ENCODE results near the gene CSTF1. TPM values are rescaled to one million over a fixed set of nuclear protein-coding genes. Genes with fewer than 3 reads are reported as not detected.
"Not testable (repeated sequence)": the region's sequence is repeated elsewhere in the genome, so short reads cannot be mapped to it uniquely, and the experiment has no call there.

Gene CSTF1
- total and polyA plus RNA-seq, 4 donors: 11.9 to 20.2 (median 16.0) TPM

DNA sequence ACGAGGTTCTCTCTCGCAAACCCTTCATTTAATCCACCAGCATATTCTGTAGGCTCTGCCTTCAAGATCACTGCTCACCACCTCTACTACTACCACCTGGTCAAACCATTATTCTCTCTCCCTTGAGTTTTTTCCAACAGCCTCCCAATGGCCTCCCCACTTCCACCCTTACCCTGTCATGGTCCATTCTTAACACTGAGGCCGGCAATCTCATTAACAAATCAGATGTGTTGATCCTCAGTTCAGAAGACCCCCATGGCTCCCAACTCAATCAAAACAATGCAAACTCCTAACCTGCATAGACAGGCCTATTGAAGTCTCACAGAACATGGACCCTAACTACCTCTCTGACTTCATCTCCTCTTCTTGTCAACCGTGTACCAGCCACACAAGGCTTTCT, 2.6 kb upstream of the CSTF1 start:
- Histone ChIP-seq H3K36me3 (ENCODE audit: control insufficient read depth in 4 of 4, insufficient read depth in 3 of 4, low read depth in 1 of 4, low read length in 3 of 4) (peaks cover 0 to 6% (median 1%) of the 10 kb centered on the region in 4 donors), H3K27me3 (ENCODE audit: control insufficient read depth in 4 of 4, insufficient read depth in 4 of 4, low read length in 3 of 4) (no peaks in the 10 kb centered on the region), H3K27ac (ENCODE audit: low read depth in 1 of 2, low read length in 2 of 2) (no peak overlapping the region), H3K4me1 (ENCODE audit: control insufficient read depth in 4 of 4, insufficient read depth in 4 of 4, low read length in 3 of 4) (peaks cover 2 to 21% (median 16%) of the 10 kb centered on the region in 4 donors), H3K9ac (ENCODE audit: low read depth in 1 of 2, low read length in 2 of 2) (no peak overlapping the region), H3K4me3 (ENCODE audit: low read depth in 1 of 3, low read length in 3 of 3) (no peak overlapping the region), H3K9me3 (ENCODE audit: control insufficient read depth in 4 of 4, low read length in 3 of 4) (no peaks in the 10 kb centered on the region)
- DNase-seq (ENCODE audit: low spot score): no peak
- WGBS: 98% methylated on average over 4 of the region's 4 CpGs
- TF ChIP-seq, protein P1, sequence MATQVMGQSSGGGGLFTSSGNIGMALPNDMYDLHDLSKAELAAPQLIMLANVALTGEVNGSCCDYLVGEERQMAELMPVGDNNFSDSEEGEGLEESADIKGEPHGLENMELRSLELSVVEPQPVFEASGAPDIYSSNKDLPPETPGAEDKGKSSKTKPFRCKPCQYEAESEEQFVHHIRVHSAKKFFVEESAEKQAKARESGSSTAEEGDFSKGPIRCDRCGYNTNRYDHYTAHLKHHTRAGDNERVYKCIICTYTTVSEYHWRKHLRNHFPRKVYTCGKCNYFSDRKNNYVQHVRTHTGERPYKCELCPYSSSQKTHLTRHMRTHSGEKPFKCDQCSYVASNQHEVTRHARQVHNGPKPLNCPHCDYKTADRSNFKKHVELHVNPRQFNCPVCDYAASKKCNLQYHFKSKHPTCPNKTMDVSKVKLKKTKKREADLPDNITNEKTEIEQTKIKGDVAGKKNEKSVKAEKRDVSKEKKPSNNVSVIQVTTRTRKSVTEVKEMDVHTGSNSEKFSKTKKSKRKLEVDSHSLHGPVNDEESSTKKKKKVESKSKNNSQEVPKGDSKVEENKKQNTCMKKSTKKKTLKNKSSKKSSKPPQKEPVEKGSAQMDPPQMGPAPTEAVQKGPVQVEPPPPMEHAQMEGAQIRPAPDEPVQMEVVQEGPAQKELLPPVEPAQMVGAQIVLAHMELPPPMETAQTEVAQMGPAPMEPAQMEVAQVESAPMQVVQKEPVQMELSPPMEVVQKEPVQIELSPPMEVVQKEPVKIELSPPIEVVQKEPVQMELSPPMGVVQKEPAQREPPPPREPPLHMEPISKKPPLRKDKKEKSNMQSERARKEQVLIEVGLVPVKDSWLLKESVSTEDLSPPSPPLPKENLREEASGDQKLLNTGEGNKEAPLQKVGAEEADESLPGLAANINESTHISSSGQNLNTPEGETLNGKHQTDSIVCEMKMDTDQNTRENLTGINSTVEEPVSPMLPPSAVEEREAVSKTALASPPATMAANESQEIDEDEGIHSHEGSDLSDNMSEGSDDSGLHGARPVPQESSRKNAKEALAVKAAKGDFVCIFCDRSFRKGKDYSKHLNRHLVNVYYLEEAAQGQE (IDR thresholded peaks at IDR 0.05): no peak
- TF ChIP-seq EGR1 (IDR thresholded peaks at IDR 0.05; ENCODE audit: low read depth in 2 of 2) (no peak), RXRA (IDR thresholded peaks at IDR 0.05) (no peak), ZBTB33 (IDR thresholded peaks at IDR 0.05) (no peak), SP1 (IDR thresholded peaks at IDR 0.05) (no peak)
- TF ChIP-seq, protein P2, sequence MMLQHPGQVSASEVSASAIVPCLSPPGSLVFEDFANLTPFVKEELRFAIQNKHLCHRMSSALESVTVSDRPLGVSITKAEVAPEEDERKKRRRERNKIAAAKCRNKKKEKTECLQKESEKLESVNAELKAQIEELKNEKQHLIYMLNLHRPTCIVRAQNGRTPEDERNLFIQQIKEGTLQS (IDR thresholded peaks at IDR 0.05): no peak
- TF ChIP-seq, protein P3, sequence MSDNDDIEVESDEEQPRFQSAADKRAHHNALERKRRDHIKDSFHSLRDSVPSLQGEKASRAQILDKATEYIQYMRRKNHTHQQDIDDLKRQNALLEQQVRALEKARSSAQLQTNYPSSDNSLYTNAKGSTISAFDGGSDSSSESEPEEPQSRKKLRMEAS (IDR thresholded peaks at IDR 0.05): no peak

DNA sequence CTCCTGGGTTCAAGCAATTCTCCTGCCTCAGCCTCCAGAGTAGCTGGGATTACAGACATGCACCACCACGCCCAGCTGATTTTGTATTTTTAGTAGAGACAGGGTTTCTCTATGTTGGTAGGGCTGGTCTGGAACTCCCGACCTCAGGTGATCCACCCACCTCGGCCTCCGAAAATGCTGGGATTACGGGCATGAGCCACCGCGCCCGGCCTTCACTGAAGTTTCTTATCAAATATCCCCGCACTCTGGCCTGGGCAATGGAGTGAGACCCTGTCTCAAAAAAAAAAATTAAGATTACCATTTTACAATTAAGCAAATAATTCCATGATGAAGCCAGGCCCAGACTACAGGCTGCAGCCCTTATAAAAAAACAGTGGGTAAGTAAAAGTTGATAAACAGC, 2.0 kb upstream of the CSTF1 start:
- not testable (repeated sequence) for H3K27me3 ChIP-seq (ENCODE audit: control insufficient read depth in 4 of 4, insufficient read depth in 4 of 4, low read length in 3 of 4); DNase-seq (ENCODE audit: low spot score); H3K27ac ChIP-seq (ENCODE audit: low read depth in 1 of 2, low read length in 2 of 2); H3K4me3 ChIP-seq (ENCODE audit: low read depth in 1 of 3, low read length in 3 of 3); H3K9ac ChIP-seq (ENCODE audit: low read depth in 1 of 2, low read length in 2 of 2); H3K36me3 ChIP-seq (ENCODE audit: control insufficient read depth in 4 of 4, insufficient read depth in 3 of 4, low read depth in 1 of 4, low read length in 3 of 4); H3K9me3 ChIP-seq (ENCODE audit: control insufficient read depth in 4 of 4, low read length in 3 of 4)
- WGBS: 98% methylated on average over 9 of the region's 9 CpGs
- peaks cover 2 to 21% (median 16%) of the 10 kb centered on the region in 4 donors for H3K4me1 ChIP-seq (ENCODE audit: control insufficient read depth in 4 of 4, insufficient read depth in 4 of 4, low read length in 3 of 4)

GRCh38 chr20:56391037-56391436, 1.4 kb upstream of the CSTF1 start:
- Histone ChIP-seq H3K36me3 (ENCODE audit: control insufficient read depth in 4 of 4, insufficient read depth in 3 of 4, low read depth in 1 of 4, low read length in 3 of 4) (peaks cover 0 to 9% (median 7%) of the 10 kb centered on the region in 4 donors), H3K27me3 (ENCODE audit: control insufficient read depth in 4 of 4, insufficient read depth in 4 of 4, low read length in 3 of 4) (no peaks in the 10 kb centered on the region), H3K4me3 (ENCODE audit: low read depth in 1 of 3, low read length in 3 of 3) (peak overlapping the region in 2 of 3 donors; percentile 54 to 99), H3K27ac (ENCODE audit: low read depth in 1 of 2, low read length in 2 of 2) (no peak overlapping the region), H3K4me1 (ENCODE audit: control insufficient read depth in 4 of 4, insufficient read depth in 4 of 4, low read length in 3 of 4) (peaks cover 2 to 21% (median 16%) of the 10 kb centered on the region in 4 donors), H3K9me3 (ENCODE audit: control insufficient read depth in 4 of 4, low read length in 3 of 4) (no peaks in the 10 kb centered on the region), H3K9ac (ENCODE audit: low read depth in 1 of 2, low read length in 2 of 2) (no peak overlapping the region)
- no peak for DNase-seq (ENCODE audit: low spot score)
- 45% methylated on average over 10 of the region's 10 CpGs for WGBS
- TF ChIP-seq TAF1 (conservative IDR thresholded peaks at IDR 0.05) (no peak), RAD21 (IDR thresholded peaks at IDR 0.05) (no peak), HNF4A (conservative IDR thresholded peaks at IDR 0.05) (no peak), FOXA2 (IDR thresholded peaks at IDR 0.05) (no peak), HNF4G (IDR thresholded peaks at IDR 0.05) (no peak), ZBTB33 (IDR thresholded peaks at IDR 0.05) (no peak), JUND (IDR thresholded peaks at IDR 0.05) (no peak), SP1 (IDR thresholded peaks at IDR 0.05) (no peak), GABPA (IDR thresholded peaks at IDR 0.05 in 1 of 2, conservative IDR thresholded peaks at IDR 0.05 in 1 of 2) (no peak), YY1 (IDR thresholded peaks at IDR 0.05) (no peak)
- TF ChIP-seq, protein P1 (IDR thresholded peaks at IDR 0.05): no peak
- TF ChIP-seq, protein P2 (IDR thresholded peaks at IDR 0.05): no peak
- TF ChIP-seq, protein P3 (IDR thresholded peaks at IDR 0.05): no peak

All from liver (tissue), 9 donors.